ENCODE measurements around the gene SNRNP200.

GRCh38 chr2:96353032-96353561, 47.8 kb upstream of the SNRNP200 start:
- TF ChIP-seq CTCF (IDR thresholded peaks at IDR 0.05) (no peak), POLR2A (IDR thresholded peaks at IDR 0.05) (no peak)
